Esophagus muscularis mucosa (tissue), 4 donors: Measurements from ENCODE around the gene SLC10A1. TPM values are rescaled to one million over a fixed set of nuclear protein-coding genes. Genes with fewer than 3 reads are reported as not detected.

Source experiments
- DNase-seq: peaks from one replicate; pipeline ENCODE4 v3.0.0-alpha.2; 2017; ENCODE audit errors: extremely low spot score
- H3K27ac ChIP-seq, 4 donors: fragments of 200-600 bp; sonication (generic); replicated peaks in 1 of 4; 1 replicate in 3 of 4; 2 replicates in 1 of 4; pipeline ENCODE4 v1.5.1; 2016 to 2019; ENCODE audit warnings: mild to moderate bottlenecking in 1 of 4
- H3K27me3 ChIP-seq, 4 donors: fragments of 200-600 bp; sonication (generic); one replicate each; pipeline versions ENCODE4 v1.5.1 to v1.6.0; 2016 to 2019
- H3K36me3 ChIP-seq, 4 donors: fragments of 200-600 bp; sonication (generic); one replicate each; pipeline ENCODE4 v1.5.1; 2016 to 2019
- H3K4me1 ChIP-seq, 4 donors: fragments of 200-600 bp; sonication (generic); one replicate each; pipeline ENCODE4 v1.5.1; 2016 to 2019
- H3K4me3 ChIP-seq, 4 donors: fragments of 200-600 bp; sonication (generic); 1 replicate in 2 of 4; 2 replicates in 2 of 4; pipeline ENCODE4 v1.5.1; 2016 to 2019; ENCODE audit warnings: mild to moderate bottlenecking in 4 of 4, moderate library complexity in 1 of 4
- H3K9me3 ChIP-seq, 4 donors: fragments of 200-600 bp; sonication (generic); 1 replicate in 3 of 4; 2 replicates in 1 of 4; pipeline ENCODE4 v1.5.1; 2016 to 2019
- CTCF ChIP-seq, 3 experiments: fragments of 200-600 bp in 2 of 3; fragments of 450-650 bp in 1 of 3; sonication (generic) in 2 of 3; IDR thresholded peaks; one replicate each; pipeline ENCODE4 v1.5.1; 2017 to 2019; ENCODE audit warnings: antibody characterized with exemption in 3 of 3, mild to moderate bottlenecking in 2 of 3, moderate library complexity in 1 of 3
- EP300 ChIP-seq: sonication (generic); formaldehyde crosslinking; IDR thresholded peaks from one replicate; pipeline ENCODE4 v1.6.1; 2017; ENCODE audit warnings: antibody characterized with exemption
- POLR2A ChIP-seq: fragments of 450-650 bp; IDR thresholded peaks from one replicate; pipeline ENCODE4 v1.6.1; 2017; ENCODE audit warnings: antibody characterized with exemption, moderate library complexity, mild to moderate bottlenecking, low read depth
- POLR2AphosphoS5 ChIP-seq, 2 donors: sonication (generic); formaldehyde crosslinking; IDR thresholded peaks; one replicate each; pipeline ENCODE4 v1.6.1; 2017; ENCODE audit warnings: antibody characterized with exemption in 2 of 2
- WGBS: methylation state at CpG from one replicate; pipeline ENCODE4 v1.1.5; 2018; 5-methylcytosine and 5-hydroxymethylcytosine counted together
- intact Hi-C: fragments of 100-400 bp; cut with DNase I; formaldehyde crosslinking; loops from one replicate; pipeline ENCODE4 v1.15.1; 2023
- total RNA-seq, 4 donors: library from RNA; depleted of rRNA; stranded (reverse); fragments of >200 nt; gene quantifications; one replicate each; pipeline versions ENCODE4 v1.1.0 to v1.2.1, GENCODE V29; 2016

The SLC10A1 gene
- total RNA-seq, 4 donors from 2014 or later: not detected

GRCh38 chr14:69842686-69843420, 45.8 kb upstream of the SLC10A1 start:
- H3K9me3 ChIP-seq: no peaks in the 10 kb centered on the region
- no peak overlapping the region for H3K4me3 ChIP-seq
- no peak for DNase-seq
- no peak overlapping the region for H3K27ac ChIP-seq
- intact Hi-C loops: no loop called here
- no peaks in the 10 kb centered on the region for H3K4me1 ChIP-seq
- peaks cover 0 to 61% (median 0%) of the 10 kb centered on the region in 4 donors for H3K27me3 ChIP-seq
- 70% methylated on average over 13 of the region's 13 CpGs for WGBS
- no peaks in the 10 kb centered on the region for H3K36me3 ChIP-seq
- TF ChIP-seq CTCF (IDR thresholded peaks at IDR 0.05) (no peak), POLR2AphosphoS5 (IDR thresholded peaks at IDR 0.05) (no peak), POLR2A (no peak), EP300 (no peak)

- Histone ChIP-seq H3K27me3 (peaks cover 0 to 56% (median 0%) of the 10 kb centered on the region in 4 donors), H3K4me1 (no peaks in the 10 kb centered on the region), H3K36me3 (no peaks in the 10 kb centered on the region), H3K4me3 (no peak overlapping the region), H3K9me3 (no peaks in the 10 kb centered on the region), H3K27ac (no peak overlapping the region)
- intact Hi-C loops: no loop called here
- TF ChIP-seq POLR2A: no peak
- TF ChIP-seq EP300: no peak
- no peak for TF ChIP-seq CTCF (IDR thresholded peaks at IDR 0.05)
- no peak for TF ChIP-seq POLR2AphosphoS5 (IDR thresholded peaks at IDR 0.05)
- 62% methylated on average over 5 of the region's 5 CpGs for WGBS
- DNase-seq: no peak
Measured at GRCh38 chr14:69841656-69842055, 44.6 kb upstream of the SLC10A1 start.

GRCh38 chr14:69839661-69840060, 42.6 kb upstream of the SLC10A1 start:
- intact Hi-C loops: no loop called here
- no peak for DNase-seq
- H3K27me3 ChIP-seq: peaks cover 0 to 39% (median 0%) of the 10 kb centered on the region in 4 donors
- H3K9me3 ChIP-seq: no peaks in the 10 kb centered on the region
- no peaks in the 10 kb centered on the region for H3K4me1 ChIP-seq
- WGBS: 80% methylated on average over 3 of the region's 3 CpGs
- H3K36me3 ChIP-seq: no peaks in the 10 kb centered on the region
- no peak overlapping the region for H3K4me3 ChIP-seq
- TF ChIP-seq POLR2AphosphoS5 (IDR thresholded peaks at IDR 0.05) (no peak), POLR2A (no peak), EP300 (no peak), CTCF (IDR thresholded peaks at IDR 0.05) (no peak)
- no peak overlapping the region for H3K27ac ChIP-seq

- no peak for DNase-seq
- 76% methylated on average over 3 of the region's 3 CpGs for WGBS
- TF ChIP-seq CTCF (IDR thresholded peaks at IDR 0.05): no peak
- no peaks in the 10 kb centered on the region for H3K4me1 ChIP-seq
- H3K36me3 ChIP-seq: no peaks in the 10 kb centered on the region
- no peak overlapping the region for H3K27ac ChIP-seq
- no peaks in the 10 kb centered on the region for H3K9me3 ChIP-seq
- H3K4me3 ChIP-seq: no peak overlapping the region
- H3K27me3 ChIP-seq: peaks cover 0 to 33% (median 0%) of the 10 kb centered on the region in 4 donors
- intact Hi-C loops: no loop called here
Measured at GRCh38 chr14:69838881-69839416, 41.9 kb upstream of the SLC10A1 start.
